ENCODE data around the gene TPD52L2.

DNA sequence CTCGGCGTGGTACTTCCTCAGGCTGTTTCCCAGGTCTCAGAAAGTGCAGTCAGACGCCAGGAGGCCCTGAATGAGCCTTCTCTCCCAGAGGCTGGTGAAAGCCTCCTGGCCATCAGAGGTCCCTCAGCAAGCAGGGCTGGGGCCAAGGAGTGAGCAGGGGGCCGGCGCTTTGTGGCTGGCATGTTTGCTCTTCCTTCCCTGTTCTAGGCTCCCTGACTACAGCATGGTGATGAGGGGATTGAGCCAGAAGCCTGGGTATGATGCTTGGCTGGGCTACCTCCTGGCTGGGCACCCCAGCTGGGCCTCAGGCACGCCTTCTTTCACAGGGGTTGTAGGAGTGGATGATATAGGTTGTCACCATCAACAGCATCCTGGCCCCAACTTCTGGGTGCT, 18.1 kb downstream of the TPD52L2 start:
- TF ChIP-seq, protein P1, sequence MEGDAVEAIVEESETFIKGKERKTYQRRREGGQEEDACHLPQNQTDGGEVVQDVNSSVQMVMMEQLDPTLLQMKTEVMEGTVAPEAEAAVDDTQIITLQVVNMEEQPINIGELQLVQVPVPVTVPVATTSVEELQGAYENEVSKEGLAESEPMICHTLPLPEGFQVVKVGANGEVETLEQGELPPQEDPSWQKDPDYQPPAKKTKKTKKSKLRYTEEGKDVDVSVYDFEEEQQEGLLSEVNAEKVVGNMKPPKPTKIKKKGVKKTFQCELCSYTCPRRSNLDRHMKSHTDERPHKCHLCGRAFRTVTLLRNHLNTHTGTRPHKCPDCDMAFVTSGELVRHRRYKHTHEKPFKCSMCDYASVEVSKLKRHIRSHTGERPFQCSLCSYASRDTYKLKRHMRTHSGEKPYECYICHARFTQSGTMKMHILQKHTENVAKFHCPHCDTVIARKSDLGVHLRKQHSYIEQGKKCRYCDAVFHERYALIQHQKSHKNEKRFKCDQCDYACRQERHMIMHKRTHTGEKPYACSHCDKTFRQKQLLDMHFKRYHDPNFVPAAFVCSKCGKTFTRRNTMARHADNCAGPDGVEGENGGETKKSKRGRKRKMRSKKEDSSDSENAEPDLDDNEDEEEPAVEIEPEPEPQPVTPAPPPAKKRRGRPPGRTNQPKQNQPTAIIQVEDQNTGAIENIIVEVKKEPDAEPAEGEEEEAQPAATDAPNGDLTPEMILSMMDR (IDR thresholded peaks at IDR 0.05): no peak
- TF ChIP-seq POLR2AphosphoS5 (IDR thresholded peaks at IDR 0.05; ENCODE audit: low read depth, low read length) (no peak), SIN3A (IDR thresholded peaks at IDR 0.05; ENCODE audit: borderline replicate concordance, insufficient read depth, low read depth, low read length) (no peak), TCF7L2 (IDR thresholded peaks at IDR 0.05; ENCODE audit: low read depth, low read length) (no peak)
- TF ChIP-seq, protein P2, sequence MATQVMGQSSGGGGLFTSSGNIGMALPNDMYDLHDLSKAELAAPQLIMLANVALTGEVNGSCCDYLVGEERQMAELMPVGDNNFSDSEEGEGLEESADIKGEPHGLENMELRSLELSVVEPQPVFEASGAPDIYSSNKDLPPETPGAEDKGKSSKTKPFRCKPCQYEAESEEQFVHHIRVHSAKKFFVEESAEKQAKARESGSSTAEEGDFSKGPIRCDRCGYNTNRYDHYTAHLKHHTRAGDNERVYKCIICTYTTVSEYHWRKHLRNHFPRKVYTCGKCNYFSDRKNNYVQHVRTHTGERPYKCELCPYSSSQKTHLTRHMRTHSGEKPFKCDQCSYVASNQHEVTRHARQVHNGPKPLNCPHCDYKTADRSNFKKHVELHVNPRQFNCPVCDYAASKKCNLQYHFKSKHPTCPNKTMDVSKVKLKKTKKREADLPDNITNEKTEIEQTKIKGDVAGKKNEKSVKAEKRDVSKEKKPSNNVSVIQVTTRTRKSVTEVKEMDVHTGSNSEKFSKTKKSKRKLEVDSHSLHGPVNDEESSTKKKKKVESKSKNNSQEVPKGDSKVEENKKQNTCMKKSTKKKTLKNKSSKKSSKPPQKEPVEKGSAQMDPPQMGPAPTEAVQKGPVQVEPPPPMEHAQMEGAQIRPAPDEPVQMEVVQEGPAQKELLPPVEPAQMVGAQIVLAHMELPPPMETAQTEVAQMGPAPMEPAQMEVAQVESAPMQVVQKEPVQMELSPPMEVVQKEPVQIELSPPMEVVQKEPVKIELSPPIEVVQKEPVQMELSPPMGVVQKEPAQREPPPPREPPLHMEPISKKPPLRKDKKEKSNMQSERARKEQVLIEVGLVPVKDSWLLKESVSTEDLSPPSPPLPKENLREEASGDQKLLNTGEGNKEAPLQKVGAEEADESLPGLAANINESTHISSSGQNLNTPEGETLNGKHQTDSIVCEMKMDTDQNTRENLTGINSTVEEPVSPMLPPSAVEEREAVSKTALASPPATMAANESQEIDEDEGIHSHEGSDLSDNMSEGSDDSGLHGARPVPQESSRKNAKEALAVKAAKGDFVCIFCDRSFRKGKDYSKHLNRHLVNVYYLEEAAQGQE (IDR thresholded peaks at IDR 0.05; ENCODE audit: insufficient read depth in 1 of 2, low read depth in 2 of 2, low read length in 1 of 2): no peak
